Coronary artery (tissue), 2 donors: ENCODE results near the gene NCEH1.
A peak's percentile ranks its signal among the peaks of the same experiment; 100 is the strongest.

Source experiments
- DNase-seq: peaks from one replicate; pipeline ENCODE4 v3.0.0-alpha.2; 2017; ENCODE audit warnings: low spot score
- H3K27ac ChIP-seq, 2 donors: fragments of 200-600 bp; sonication (generic); one replicate each; pipeline ENCODE4 v1.5.1; 2016 to 2019
- H3K4me3 ChIP-seq: fragments of 200-600 bp; sonication (generic); 2 replicates; pipeline ENCODE4 v1.5.1; 2016; ENCODE audit warnings: mild to moderate bottlenecking, moderate library complexity
- CTCF ChIP-seq: fragments of 200-600 bp; sonication (generic); IDR thresholded peaks from one replicate; pipeline ENCODE4 v1.5.1; 2019; ENCODE audit warnings: antibody characterized with exemption

Gene NCEH1

GRCh38 chr3:172581757-172582166, 129.1 kb downstream of the NCEH1 start:
- Histone ChIP-seq H3K27ac (no peak overlapping the region), H3K4me3 (no peak overlapping the region)
- TF ChIP-seq CTCF = no peak
- no peak for DNase-seq

GRCh38 chr3:172580680-172581401, 130.0 kb downstream of the NCEH1 start:
- peak overlapping the region in 1 of 2 donors; percentile 45 for H3K27ac ChIP-seq
- TF ChIP-seq CTCF = no peak
- DNase-seq = no peak
- no peak overlapping the region for H3K4me3 ChIP-seq
